BLaER1 treated with 17β-estradiol and CSF1 and Interleukin-3, amounts not matched to agents 10 nM and 100 nM (cell line): ENCODE measurements around the gene TBL1Y.

ENCODE experiments used
- H3K27ac ChIP-seq, 11 experiments: shearing (Covaris generic); formaldehyde crosslinking; 2 replicates each; pipeline ENCODE4 v1.8.1; 2022
- H3K27me3 ChIP-seq, 11 experiments: shearing (Covaris generic); formaldehyde crosslinking; 2 replicates each; pipeline ENCODE4 v1.8.1; 2022
- H3K36me3 ChIP-seq, 11 experiments: shearing (Covaris generic); formaldehyde crosslinking; 2 replicates each; pipeline ENCODE4 v1.8.1; 2022
- H3K4me1 ChIP-seq, 10 experiments: shearing (Covaris generic); formaldehyde crosslinking; 2 replicates each; pipeline ENCODE4 v1.8.1; 2022
- H3K4me2 ChIP-seq, 11 experiments: shearing (Covaris generic); formaldehyde crosslinking; 2 replicates each; pipeline ENCODE4 v1.8.1; 2022
- H3K4me3 ChIP-seq, 10 experiments: shearing (Covaris generic); formaldehyde crosslinking; 2 replicates each; pipeline ENCODE4 v1.8.1; 2022
- H3K9ac ChIP-seq, 11 experiments: shearing (Covaris generic); formaldehyde crosslinking; 2 replicates each; pipeline ENCODE4 v1.8.1; 2022
- H3K9me3 ChIP-seq, 11 experiments: shearing (Covaris generic); formaldehyde crosslinking; replicated peaks in 1 of 11; 2 replicates each; pipeline ENCODE4 v1.8.1; 2022
- H4K20me1 ChIP-seq, 11 experiments: shearing (Covaris generic); formaldehyde crosslinking; 2 replicates each; pipeline ENCODE4 v1.8.1; 2022
- Cebpa-rat ChIP-seq, 11 experiments: shearing (Covaris generic); IDR thresholded peaks; 2 replicates each; pipeline ENCODE4 v1.8.1; 2022

Gene TBL1Y

GRCh38 chrY:6921061-6921460, 10.6 kb downstream of the TBL1Y start:
- Histone ChIP-seq H4K20me1 (no peaks in the 10 kb centered on the region), H3K27me3 (no peaks in the 10 kb centered on the region), H3K4me3 (no peak overlapping the region), H3K4me2 (no peak overlapping the region), H3K9ac (no peak overlapping the region), H3K4me1 (no peaks in the 10 kb centered on the region), H3K9me3 (no peaks in the 10 kb centered on the region), H3K36me3 (no peaks in the 10 kb centered on the region), H3K27ac (no peak overlapping the region)
- no peak for TF ChIP-seq Cebpa-rat (IDR thresholded peaks at IDR 0.05)

GRCh38 chrY:6928265-6928664, 17.8 kb downstream of the TBL1Y start:
- Histone ChIP-seq H3K4me1 (no peaks in the 10 kb centered on the region), H3K36me3 (no peaks in the 10 kb centered on the region), H3K9me3 (no peaks in the 10 kb centered on the region), H3K4me3 (no peak overlapping the region), H3K27ac (no peak overlapping the region), H3K9ac (no peak overlapping the region), H4K20me1 (no peaks in the 10 kb centered on the region), H3K27me3 (no peaks in the 10 kb centered on the region), H3K4me2 (no peak overlapping the region)
- no peak for TF ChIP-seq Cebpa-rat (IDR thresholded peaks at IDR 0.05)

GRCh38 chrY:6929237-6929636, 18.7 kb downstream of the TBL1Y start:
- H3K27ac ChIP-seq, result no peak overlapping the region

GRCh38 chrY:6931779-6932396, 21.4 kb downstream of the TBL1Y start:
- H3K27ac ChIP-seq, result no peak overlapping the region
- H3K4me3 ChIP-seq, result no peak overlapping the region
- no peaks in the 10 kb centered on the region for H4K20me1 ChIP-seq
- no peaks in the 10 kb centered on the region for H3K27me3 ChIP-seq
- TF ChIP-seq Cebpa-rat (IDR thresholded peaks at IDR 0.05), result no peak
- no peaks in the 10 kb centered on the region for H3K4me1 ChIP-seq
- H3K9ac ChIP-seq, result no peak overlapping the region
- no peaks in the 10 kb centered on the region for H3K36me3 ChIP-seq
- H3K9me3 ChIP-seq, result no peaks in the 10 kb centered on the region
- H3K4me2 ChIP-seq, result no peak overlapping the region

More at GRCh38 chrY:6929237-6929636, 18.7 kb downstream of the TBL1Y start:
- H3K4me1 ChIP-seq, result no peaks in the 10 kb centered on the region
- H3K36me3 ChIP-seq, result no peaks in the 10 kb centered on the region
- no peaks in the 10 kb centered on the region for H4K20me1 ChIP-seq
- no peaks in the 10 kb centered on the region for H3K9me3 ChIP-seq
- TF ChIP-seq Cebpa-rat (IDR thresholded peaks at IDR 0.05), result no peak
- no peaks in the 10 kb centered on the region for H3K27me3 ChIP-seq
- H3K4me2 ChIP-seq, result no peak overlapping the region
- H3K9ac ChIP-seq, result no peak overlapping the region
- H3K4me3 ChIP-seq, result no peak overlapping the region

- no peaks in the 10 kb centered on the region for H3K4me1 ChIP-seq
- no peak overlapping the region for H3K4me2 ChIP-seq
- H3K4me3 ChIP-seq, result no peak overlapping the region
- no peak overlapping the region for H3K9ac ChIP-seq
- H3K36me3 ChIP-seq, result no peaks in the 10 kb centered on the region
- H4K20me1 ChIP-seq, result no peaks in the 10 kb centered on the region
- H3K9me3 ChIP-seq, result no peaks in the 10 kb centered on the region
- no peaks in the 10 kb centered on the region for H3K27me3 ChIP-seq
- H3K27ac ChIP-seq, result no peak overlapping the region
- no peak for TF ChIP-seq Cebpa-rat (IDR thresholded peaks at IDR 0.05)
Observed at GRCh38 chrY:6935497-6935896, 25.0 kb downstream of the TBL1Y start.

- H4K20me1 ChIP-seq, result no peaks in the 10 kb centered on the region
- no peak overlapping the region for H3K4me2 ChIP-seq
- TF ChIP-seq Cebpa-rat (IDR thresholded peaks at IDR 0.05), result no peak
- no peak overlapping the region for H3K9ac ChIP-seq
- H3K27ac ChIP-seq, result no peak overlapping the region
- H3K9me3 ChIP-seq, result no peaks in the 10 kb centered on the region
- H3K4me3 ChIP-seq, result no peak overlapping the region
- H3K27me3 ChIP-seq, result no peaks in the 10 kb centered on the region
- H3K36me3 ChIP-seq, result no peaks in the 10 kb centered on the region
- no peaks in the 10 kb centered on the region for H3K4me1 ChIP-seq
Observed at GRCh38 chrY:6947695-6948094, 37.2 kb downstream of the TBL1Y start.

- no peaks in the 10 kb centered on the region for H3K36me3 ChIP-seq
- H3K4me3 ChIP-seq, result no peak overlapping the region
- no peaks in the 10 kb centered on the region for H4K20me1 ChIP-seq
- H3K9me3 ChIP-seq, result no peaks in the 10 kb centered on the region
- H3K4me1 ChIP-seq, result no peaks in the 10 kb centered on the region
- no peak overlapping the region for H3K27ac ChIP-seq
- H3K9ac ChIP-seq, result no peak overlapping the region
- no peak for TF ChIP-seq Cebpa-rat (IDR thresholded peaks at IDR 0.05)
- no peak overlapping the region for H3K4me2 ChIP-seq
- H3K27me3 ChIP-seq, result no peaks in the 10 kb centered on the region
Observed at GRCh38 chrY:6948378-6948777, 37.9 kb downstream of the TBL1Y start.

GRCh38 chrY:6949947-6950346, 39.5 kb downstream of the TBL1Y start:
- Histone ChIP-seq H3K4me2 (no peak overlapping the region), H3K4me1 (no peaks in the 10 kb centered on the region), H4K20me1 (no peaks in the 10 kb centered on the region), H3K9me3 (no peaks in the 10 kb centered on the region), H3K27ac (no peak overlapping the region), H3K4me3 (no peak overlapping the region), H3K27me3 (no peaks in the 10 kb centered on the region), H3K9ac (no peak overlapping the region), H3K36me3 (no peaks in the 10 kb centered on the region)
- TF ChIP-seq Cebpa-rat (IDR thresholded peaks at IDR 0.05), result no peak

GRCh38 chrY:6964732-6965131, 54.2 kb downstream of the TBL1Y start:
- Histone ChIP-seq H4K20me1 (no peaks in the 10 kb centered on the region), H3K4me1 (no peaks in the 10 kb centered on the region), H3K4me3 (no peak overlapping the region), H3K27me3 (no peaks in the 10 kb centered on the region), H3K27ac (no peak overlapping the region), H3K4me2 (no peak overlapping the region), H3K9ac (no peak overlapping the region), H3K36me3 (no peaks in the 10 kb centered on the region), H3K9me3 (no peaks in the 10 kb centered on the region)
- TF ChIP-seq Cebpa-rat (IDR thresholded peaks at IDR 0.05), result no peak

GRCh38 chrY:6966521-6966920, 56.0 kb downstream of the TBL1Y start:
- Histone ChIP-seq H3K4me2 (no peak overlapping the region), H3K9me3 (no peaks in the 10 kb centered on the region), H3K27ac (no peak overlapping the region), H3K9ac (no peak overlapping the region), H4K20me1 (no peaks in the 10 kb centered on the region), H3K4me1 (no peaks in the 10 kb centered on the region), H3K36me3 (no peaks in the 10 kb centered on the region), H3K4me3 (no peak overlapping the region), H3K27me3 (no peaks in the 10 kb centered on the region)
- no peak for TF ChIP-seq Cebpa-rat (IDR thresholded peaks at IDR 0.05)
